CD4-positive, alpha-beta T cell treated with Interleukin-1 beta for 1 hour (primary cell): ENCODE results near the gene HES4.
"Not testable (repeated sequence)": the region's sequence is repeated elsewhere in the genome, so short reads cannot be mapped to it uniquely, and the experiment has no call there.

ENCODE experiments used
- DNase-seq, 2 donors: peaks; one replicate each; pipeline ENCODE4 v3.0.0-alpha.2; 2020 to 2022

HES4 gene

DNA sequence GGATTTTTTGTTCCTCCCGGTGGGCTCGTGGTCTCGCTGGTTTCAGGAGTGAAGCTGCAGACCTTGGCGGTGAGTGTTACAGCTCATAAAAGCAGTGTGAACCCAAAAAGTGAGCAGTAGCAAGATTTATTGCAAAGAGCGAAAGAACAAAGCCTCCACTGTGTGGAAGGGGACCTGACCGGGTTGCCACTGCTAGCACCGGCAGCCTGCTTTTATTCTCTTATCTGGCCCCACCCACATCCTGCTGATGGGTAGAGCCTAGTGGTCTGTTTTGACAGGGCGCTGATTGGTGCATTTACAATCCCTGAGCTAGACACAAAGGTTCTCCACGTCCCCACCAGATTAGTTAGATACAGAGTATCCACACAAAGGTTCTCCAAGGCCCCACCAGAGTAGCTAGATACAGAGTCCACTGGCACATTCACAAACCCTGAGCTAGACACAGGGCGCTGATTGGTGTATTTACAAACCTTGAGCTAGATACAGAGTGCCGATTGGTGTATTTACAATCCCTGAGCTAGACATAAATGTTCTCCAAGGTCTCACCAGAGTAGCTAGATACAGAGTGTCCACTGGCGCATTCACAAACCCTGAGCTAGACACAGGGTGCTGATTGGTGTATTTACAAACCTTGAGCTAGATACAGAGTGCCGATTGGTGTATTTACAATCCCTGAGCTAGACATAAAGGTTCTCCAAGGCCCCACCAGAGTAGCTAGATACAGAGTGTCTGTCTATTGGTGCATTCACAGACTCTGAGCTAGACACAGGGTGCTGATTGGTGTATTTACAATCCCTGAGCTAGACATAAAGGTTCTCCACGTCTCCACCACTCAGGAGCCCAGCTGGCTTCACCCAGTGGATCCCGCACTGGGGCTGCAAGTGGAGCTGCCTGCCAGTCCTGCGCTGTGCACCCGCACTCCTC is 17.8 kb upstream of the HES4 start:
- DNase-seq: not testable (repeated sequence)

DNA sequence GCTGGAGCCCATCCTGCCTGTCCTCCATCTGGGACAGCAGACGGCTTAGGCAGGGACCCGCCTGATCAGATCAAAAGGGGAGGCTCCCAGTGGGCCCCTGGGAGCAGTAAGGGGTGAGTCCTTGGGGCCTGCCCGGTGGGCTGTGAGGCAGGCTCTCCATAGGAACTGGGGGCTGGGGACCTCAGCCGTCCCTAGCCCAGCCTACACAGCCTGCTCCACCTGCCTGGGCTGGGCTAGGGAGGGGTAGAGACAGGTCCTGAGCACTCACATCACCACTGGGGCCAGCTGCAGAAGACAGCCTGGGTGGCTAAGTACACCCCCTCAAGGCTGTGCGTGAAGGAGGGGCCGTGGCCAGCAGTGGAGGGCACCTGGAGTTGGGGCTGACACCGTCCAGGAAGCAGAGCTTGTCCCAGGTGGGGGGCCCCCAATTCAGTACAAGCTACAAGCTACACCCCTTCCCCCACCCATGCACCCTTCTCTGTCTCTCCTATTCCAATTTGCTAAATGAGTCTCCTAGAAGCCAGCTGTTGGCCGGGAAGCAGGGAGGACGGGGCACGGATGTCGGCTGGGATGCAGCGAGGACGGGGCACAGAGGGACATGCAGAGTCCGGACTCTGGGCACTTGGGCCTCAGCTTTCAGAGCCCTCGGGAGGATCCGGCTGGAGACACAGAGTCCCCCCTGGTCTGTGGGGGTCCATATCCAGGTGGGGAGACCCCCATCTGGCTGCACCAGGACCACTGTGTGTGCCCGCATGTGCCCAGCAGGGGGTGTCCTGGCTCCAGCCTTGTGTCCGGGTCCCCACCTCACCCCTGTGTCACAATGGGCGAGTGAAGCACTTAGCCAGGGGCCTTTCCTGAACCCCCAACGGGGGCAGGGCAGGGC is 15.1 kb upstream of the HES4 start:
- no peak for DNase-seq

DNA sequence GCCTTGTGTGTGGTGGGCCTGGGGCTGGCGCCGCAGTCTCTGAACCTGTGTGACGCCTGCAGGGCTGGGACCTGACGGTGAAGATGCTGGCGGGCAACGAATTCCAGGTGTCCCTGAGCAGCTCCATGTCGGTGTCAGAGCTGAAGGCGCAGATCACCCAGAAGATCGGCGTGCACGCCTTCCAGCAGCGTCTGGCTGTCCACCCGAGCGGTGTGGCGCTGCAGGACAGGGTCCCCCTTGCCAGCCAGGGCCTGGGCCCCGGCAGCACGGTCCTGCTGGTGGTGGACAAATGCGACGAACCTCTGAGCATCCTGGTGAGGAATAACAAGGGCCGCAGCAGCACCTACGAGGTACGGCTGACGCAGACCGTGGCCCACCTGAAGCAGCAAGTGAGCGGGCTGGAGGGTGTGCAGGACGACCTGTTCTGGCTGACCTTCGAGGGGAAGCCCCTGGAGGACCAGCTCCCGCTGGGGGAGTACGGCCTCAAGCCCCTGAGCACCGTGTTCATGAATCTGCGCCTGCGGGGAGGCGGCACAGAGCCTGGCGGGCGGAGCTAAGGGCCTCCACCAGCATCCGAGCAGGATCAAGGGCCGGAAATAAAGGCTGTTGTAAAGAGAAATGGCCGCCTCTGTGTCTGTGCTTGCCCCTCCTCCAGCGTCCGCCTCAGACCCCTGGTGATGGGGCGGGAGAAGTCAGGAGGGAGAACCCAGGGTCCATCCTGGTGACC is 14.2 kb upstream of the HES4 start:
- DNase-seq: peak in 1 of 2 donors; percentile 42

DNA sequence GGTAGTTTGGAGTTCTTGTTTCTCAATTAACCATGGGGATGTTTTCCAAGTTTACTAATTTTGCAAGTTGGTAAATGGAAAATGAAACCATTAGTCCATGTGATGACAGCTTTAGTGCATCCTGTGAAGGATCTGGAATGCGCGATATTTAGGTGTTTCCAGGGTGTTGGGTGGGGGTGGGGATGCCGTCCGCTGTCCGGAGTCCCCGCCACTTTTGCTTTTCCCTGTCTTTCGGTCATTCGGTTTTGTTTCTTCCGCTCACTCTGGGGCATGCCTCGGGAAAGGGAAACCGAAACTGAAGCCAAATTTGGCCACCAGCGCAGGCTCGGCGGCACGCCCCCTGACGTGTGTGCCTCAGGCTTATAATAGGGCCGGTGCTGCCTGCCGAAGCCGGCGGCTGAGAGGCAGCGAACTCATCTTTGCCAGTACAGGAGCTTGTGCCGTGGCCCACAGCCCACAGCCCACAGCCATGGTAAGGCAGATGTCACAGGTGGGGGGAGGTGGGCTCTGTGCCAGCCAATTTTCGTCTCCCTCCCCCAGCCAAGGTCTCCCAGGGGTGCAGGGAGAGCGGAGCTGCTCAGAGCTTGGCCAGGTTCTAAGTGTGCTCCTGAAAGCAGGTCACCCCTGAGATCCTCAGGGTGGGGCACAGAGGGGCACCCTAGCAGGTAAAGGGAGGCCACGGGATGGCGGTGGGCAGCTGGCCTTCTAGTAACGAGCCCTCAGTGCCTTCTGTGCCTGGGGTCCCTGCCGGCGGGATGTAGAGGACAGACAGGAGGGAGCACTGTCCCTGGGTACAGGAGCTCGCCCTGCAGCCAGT is 13.4 kb upstream of the HES4 start, which contains the start of gene ISG15:
TSS of gene ISG15 (plus strand) at position 393 of the 817 bp plus-strand sequence. CDS start at position 470, 77 bp downstream.
- peak; percentile 90 for DNase-seq

DNA sequence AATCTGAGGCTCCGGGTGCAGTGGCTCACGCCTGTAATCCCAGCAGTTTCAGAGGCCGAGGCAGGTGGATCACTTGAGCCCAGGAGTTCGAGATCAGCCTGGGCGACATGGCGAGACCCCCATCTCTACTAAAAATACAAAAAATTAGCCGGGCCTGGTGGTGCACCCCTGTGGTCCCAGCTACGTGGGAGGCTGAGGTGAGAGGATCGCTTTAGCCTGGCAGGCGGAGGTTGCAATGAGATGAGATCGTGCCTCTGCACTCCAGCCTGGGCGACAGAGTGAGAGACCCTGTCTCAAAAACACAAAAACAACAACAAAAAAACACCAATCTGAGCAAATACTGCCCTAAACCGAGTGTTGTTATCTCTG is 12.8 kb upstream of the HES4 start:
- not testable (repeated sequence) for DNase-seq

DNA sequence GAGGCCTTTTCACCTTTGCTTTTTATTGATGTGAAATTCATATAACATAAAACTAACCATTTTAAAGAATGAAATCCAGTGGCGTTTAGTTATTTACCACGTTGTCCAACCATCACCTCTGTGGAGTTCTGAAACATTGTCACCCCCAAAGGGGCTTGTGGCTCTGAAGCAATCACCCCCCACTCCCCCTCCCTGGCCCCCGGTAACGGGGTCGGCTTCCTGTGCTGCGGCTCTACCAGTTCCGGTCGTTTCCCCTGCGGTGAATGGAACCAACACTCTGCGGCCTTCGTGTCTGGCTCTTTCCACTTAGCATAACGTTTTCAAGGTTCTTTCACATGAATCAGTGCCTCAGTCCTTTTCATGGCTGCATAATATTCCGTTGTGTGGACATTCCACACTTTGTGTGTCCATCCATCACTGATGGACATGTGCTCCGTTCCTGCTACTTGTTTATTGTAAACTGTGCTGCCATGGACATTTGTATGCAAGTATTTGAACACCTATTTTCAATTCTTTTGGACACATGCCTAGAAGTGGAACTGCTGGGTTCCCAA is 11.6 kb upstream of the HES4 start:
- no peak for DNase-seq

DNA sequence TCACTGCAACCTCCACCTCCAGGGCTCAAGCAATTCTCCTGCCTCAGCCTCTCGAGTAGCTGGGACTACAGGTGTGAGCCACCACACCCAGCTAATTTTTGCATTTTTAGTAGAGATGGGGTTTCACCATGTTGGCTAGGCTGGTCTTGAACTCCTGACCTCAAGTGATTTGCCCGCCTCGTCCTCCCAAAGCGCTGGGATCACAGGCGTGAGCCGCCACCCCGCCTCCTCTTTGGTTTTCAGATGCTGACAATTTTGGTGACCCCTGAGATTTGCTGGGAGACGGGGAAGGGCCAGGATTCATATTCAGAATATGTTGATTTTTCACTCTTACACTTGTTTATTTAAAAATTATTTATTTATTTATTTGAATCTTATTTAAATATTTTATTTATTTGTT is 10.2 kb upstream of the HES4 start:
- DNase-seq: not testable (repeated sequence)

DNA sequence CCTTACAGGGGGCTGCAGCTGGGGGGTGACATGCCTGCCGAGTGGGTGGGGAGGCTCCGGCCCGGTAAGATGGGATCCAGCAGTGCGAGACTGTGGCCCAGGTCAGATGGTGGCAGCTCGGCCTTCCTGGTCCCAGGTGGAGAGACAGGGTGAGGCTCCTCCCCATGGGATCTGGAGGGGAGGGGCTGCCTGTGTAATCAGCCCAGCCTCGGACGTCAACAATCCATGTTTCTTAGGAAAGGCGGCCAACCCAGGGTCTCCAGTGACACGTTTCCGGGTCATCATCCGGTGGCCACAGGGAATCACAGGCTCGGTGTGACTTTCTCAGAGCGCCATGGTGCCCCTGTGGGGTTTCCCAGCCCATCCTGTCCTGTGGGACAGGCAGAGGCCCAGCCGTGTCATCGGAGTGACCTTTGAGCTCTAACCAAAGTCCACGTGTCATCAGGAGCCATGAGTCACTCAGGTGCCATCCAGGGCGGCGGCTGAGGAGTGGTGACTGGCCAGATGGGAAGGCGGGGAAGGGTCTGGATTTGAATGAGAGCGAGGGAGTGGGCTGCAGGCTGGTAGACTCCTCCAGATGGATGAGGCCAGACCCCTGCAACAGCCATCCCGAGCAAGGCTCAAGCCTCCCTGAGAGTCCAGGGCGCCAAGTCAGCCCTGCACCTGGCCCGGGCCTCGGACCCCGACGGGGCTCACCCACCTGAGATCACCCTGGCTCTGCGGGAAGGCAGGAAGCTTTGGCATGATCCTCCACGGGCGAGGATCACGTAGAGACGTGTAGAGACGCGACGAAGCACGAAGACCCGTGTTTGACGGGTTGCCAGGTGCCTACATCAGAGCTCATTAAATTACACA is 6.6 kb upstream of the HES4 start:
- no peak for DNase-seq

DNA sequence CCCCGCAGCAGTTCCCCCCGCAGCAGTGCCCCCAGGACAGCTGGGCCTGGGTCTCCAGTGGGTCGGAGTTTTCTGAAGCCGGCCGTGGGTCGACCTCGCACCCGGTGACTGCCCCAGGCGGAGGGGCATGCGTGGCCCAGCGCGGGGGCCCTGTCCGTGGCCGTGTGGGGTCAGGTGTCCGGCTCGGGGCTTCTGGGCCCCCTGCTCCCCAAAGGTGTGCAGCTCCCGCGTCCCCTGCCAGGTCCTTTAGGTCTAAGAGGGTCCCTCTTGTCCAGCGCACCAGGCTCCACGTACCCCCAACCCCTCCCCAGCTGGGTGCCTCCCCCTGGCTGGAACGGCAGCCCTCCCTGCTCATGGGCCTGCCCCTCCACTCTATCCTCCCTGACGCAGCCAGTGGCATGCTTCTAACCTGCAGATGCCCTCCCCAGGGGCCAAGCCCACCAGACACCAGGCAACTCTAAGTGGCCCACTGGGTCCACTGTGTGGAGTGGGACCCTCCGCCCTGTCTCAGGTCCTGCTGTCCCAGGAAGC is 5.9 kb upstream of the HES4 start:
- DNase-seq: no peak

DNA sequence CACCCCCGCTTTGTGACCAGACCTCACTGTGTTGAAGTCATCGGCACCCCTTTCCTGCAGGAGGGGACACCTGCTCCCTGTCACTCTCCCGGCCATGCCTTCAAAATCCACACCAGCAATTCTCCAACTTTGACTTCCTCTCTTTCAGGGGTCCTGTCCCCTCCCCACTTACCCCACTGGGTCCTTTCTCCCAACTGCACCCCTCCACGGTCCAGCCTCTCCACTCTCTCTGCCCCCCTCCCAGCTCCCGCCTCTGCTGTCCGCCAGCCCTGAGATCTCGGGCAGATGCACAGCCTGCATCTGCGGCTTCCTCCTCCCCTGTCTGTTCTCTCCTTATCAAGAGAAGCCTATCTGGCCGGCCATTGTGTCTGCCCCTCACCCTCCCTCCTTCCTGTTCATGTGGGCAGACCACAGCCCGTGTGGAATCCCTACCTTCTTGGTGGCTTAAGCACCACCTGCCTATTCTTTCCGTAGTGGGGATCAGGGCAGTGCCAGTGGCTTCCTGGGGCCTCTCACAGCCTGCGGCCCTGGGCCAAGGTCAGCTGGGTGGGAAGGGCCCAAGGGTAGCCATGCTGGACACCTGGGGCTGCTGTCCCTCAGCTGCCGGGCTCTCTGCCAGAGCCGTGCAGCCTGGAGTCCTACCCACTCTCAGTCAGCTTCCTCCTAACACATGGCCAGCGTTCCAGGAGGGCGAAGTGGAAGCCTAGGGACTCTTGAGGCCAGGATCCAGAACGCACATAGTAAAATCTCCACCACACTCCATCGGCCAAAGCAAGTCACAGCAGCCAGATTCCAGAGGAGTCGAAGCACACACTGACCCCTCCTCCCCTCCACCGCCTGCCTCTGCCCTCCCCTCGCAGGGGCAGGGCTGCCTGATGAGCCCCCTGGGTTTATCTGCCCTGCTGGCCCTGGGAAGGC is 5.1 kb upstream of the HES4 start:
- DNase-seq: no peak

DNA sequence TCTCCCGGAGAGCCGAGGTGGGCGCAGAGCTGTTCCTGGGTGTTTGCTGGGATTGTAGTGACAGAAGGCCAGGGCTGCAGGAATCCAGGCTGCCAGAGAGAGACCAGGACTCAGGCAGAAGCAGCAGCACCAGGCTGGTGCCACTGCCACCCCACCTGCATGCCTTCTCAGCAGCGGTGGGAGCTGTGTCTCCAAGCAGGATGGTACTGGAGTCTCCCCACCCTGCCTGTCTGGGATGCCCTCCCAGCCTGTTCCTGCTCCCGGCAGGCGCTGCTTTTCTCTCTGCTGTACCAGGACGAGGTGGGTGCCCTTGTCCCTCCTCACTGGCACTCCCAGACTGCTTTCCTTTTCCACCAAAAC is 4.5 kb upstream of the HES4 start:
- DNase-seq: no peak

DNA sequence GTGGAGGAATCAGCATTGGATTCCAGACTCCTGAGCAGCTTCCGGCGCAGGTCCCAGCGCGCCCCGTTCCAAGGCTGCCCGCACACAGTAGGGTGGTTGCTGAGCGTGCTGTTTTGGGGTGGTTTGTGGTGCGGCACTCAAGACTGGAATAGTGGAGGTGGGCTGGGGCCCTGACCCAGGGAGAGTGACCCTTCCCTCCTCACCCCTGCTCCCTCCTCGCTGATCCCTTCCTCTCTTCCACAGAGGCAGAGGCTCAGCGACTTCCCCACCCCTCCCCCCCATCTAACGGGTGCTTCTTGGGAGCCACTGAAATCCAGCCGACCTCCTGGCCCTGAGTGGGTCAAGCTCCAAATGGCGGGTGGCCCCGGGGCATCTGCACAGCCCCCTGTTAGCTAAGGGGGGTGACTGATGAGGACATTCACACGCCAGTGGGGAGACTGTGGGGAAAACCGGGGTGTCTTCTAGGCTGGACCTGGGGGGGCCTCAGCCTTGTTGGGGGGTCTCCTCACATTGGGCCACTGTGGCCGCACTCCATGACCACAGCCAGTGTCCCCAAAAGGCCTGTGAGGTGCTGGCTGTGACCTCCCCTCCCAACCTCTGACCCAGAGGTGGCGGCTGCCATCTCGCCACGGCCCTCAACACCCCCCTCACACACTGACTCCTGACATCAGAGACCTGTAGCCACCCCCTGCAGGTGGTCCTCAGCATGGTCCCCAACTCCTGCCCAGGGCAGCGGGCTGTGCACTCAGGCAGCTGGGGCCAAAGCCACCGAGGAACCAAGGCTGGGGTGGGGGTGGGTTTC is 3.9 kb upstream of the HES4 start:
- no peak for DNase-seq

DNA sequence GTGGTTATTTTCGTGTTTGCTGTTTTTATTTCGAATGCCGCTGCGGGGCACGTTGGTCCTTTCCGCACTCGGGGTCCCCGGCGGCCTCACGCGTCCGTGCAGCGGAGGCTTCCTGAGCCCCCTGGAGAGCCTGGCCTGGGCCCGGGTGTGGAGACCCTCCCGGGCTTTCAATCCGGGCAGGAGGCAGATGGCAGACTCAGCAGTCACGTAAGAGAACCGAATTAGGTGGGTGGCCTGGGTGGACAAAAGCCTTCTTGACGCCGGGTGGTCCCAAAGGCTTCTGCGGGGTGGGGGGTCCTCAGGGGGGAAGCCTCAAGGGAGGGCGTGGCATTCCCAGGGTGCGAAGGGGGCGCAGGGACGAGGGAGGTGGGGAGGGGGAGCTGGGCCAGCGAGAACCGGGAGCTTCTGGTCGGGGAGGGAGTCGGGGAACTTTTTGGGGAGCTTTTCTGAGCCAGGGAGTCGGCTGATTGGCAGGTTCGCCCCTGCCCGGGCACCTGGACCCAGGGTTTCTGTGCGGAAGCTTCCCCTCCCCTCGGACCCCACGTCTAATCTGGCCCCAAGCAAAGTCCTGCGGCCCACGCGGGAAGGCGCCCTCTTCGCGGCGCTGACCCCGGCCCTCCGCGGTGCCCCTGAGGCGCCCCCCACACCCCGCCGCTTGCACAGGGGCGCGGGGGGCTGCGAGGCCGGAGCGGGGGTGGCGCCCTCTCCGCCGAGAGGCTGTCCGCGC is 1.3 kb upstream of the HES4 start:
- no peak for DNase-seq

DNA sequence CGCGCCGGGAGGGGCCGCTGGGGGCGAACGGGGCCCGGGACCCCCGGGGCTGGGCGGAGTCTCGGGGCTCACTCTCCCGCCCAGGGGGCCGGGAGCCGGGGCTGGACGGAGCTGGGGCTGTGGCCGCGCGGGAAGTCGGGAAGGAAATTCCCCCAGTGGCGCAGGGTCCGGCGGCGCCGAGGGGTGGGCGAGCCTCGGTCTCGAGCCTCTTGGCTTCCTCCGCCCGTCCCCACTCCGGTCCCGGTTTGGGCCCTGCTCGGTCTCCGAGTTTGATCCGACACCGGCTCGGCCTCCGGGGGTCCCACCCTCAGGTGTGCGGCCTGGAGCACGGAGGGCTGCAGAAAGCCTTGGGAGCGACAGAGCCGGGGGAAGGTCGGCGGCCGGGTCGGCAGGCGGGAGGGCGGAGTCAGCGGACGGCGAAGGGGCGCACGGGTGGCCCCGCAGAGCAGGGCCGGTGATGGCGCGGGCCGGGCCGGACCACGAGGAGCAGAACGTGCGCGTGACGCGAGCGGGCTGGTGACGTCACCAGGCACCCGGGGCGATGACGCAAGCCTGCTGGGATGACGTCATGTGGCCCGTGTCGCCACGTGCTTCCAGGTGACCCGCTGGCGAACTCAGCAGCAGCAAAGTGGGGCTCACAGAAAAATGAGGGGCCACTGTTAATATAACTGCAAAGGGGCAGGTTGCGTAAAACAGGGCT is 610 bp upstream of the HES4 start:
- peak; percentile 75 to 87 for DNase-seq

DNA sequence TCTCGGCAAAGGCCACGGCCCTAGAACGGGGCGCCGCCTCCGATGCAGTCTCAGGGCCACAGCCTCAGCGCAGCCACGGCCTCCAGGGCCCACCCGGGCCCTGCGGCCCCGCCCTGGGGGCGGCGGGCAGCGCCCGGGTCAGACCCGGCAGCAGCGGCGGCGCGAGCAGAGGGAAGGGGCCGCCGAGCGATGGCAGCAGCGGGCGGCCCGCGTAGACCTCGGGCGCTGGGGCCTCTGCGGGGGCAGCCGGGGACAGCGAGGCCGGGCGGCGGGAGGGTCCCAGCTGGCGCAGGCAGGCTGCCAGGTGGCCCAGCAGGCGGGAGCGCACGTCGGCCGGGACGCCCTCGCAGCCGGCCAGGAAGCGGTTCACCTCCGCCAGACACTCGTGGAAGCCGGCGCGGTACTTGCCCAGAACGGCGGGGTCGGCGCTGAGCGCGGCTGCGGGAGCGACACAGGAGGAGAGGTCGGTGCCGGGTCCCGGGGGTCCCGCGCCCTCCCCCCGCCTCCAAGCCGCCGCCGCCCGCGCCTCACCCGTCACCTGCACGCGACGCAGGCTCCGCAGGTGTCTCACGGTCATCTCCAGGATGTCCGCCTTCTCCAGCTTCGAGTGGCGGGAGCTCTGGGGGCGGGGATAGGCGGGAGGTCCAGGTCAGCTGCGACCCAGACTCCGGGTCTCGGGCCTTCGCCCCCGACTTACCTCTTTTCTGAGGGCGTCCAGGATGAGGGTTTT is 737 bp downstream of the HES4 start:
- peak; percentile 37 to 42 for DNase-seq

DNA sequence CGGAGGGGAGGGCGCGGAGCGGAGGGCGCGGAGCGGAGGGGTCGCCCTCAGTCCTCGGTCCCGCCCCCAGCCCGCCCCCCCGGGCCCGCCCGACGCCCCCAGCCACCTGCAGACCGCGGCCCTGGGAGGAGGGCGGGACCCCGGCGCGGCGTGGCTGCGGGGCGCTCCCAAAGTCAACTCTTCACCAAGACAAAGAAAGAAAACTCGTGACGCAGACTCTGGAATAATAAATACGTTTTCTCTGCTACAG is 1.2 kb downstream of the HES4 start:
- DNase-seq: no peak
